SK-N-SH treated with all-trans-retinoic acid at 6 μM for 48 hours (cell line): Measurements from ENCODE around the gene HPGDS.

Source experiments
- ATAC-seq: fragments of 200-7000 bp; cut with Tn5 transposase; 3 replicates; pipeline ENCODE4 v1.9.1; 2020; ENCODE audit warnings: mild to moderate bottlenecking, moderate library complexity
- ARNTL ChIP-seq: fragments of 450-650 bp; formaldehyde crosslinking; IDR thresholded peaks from 2 replicates; pipeline ENCODE4 v1.5.0; 2020; ENCODE audit warnings: low read depth, mild to moderate bottlenecking, moderate library complexity, borderline replicate concordance
- BACH2 ChIP-seq: fragments of 250-450 bp; sonication (Bioruptor Pico); IDR thresholded peaks from 2 replicates; pipeline ENCODE4 v1.9.0; 2021; ENCODE audit warnings: mild to moderate bottlenecking, borderline replicate concordance
- CSDC2 ChIP-seq: fragments of 250-450 bp; sonication (Bioruptor Pico); IDR thresholded peaks from 2 replicates; pipeline ENCODE4 v1.5.0; 2020; ENCODE audit warnings: mild to moderate bottlenecking, moderate library complexity
- ESRRG ChIP-seq: fragments of 250-450 bp; sonication (Bioruptor Pico); IDR thresholded peaks from 2 replicates; pipeline ENCODE4 v1.6.1; 2021; ENCODE audit warnings: mild to moderate bottlenecking
- GLIS3 ChIP-seq: fragments of 250-450 bp; sonication (Bioruptor Pico); IDR thresholded peaks from 2 replicates; pipeline ENCODE4 v1.5.0; 2020; ENCODE audit warnings: mild to moderate bottlenecking, moderate library complexity
- ISL1 ChIP-seq: fragments of 250-450 bp; sonication (Bioruptor Pico); IDR thresholded peaks from 2 replicates; pipeline ENCODE4 v2.1.2; 2022; ENCODE audit warnings: mild to moderate bottlenecking, moderate library complexity
- OSR1 ChIP-seq: fragments of 250-450 bp; sonication (Bioruptor Pico); IDR thresholded peaks from 2 replicates; pipeline ENCODE4 v1.8.0; 2022; ENCODE audit warnings: moderate library complexity, mild to moderate bottlenecking, inconsistent platforms
- PPARA ChIP-seq: fragments of 250-450 bp; sonication (Bioruptor Pico); IDR thresholded peaks from 2 replicates; pipeline ENCODE4 v1.5.0; 2020; ENCODE audit warnings: mild to moderate bottlenecking, borderline replicate concordance
- RARB ChIP-seq: fragments of 250-450 bp; sonication (Bioruptor Pico); IDR thresholded peaks from 2 replicates; pipeline ENCODE4 v1.8.0; 2021; ENCODE audit warnings: mild to moderate bottlenecking, moderate library complexity
- SNAI2 ChIP-seq: fragments of 250-450 bp; sonication (Bioruptor Pico); IDR thresholded peaks from 2 replicates; pipeline ENCODE4 v1.5.0; 2020; ENCODE audit warnings: mild to moderate bottlenecking, moderate library complexity
- TCF4 ChIP-seq: fragments of 250-450 bp; sonication (Bioruptor Pico); IDR thresholded peaks from 2 replicates; pipeline ENCODE4 v1.8.0; 2021; ENCODE audit warnings: mild to moderate bottlenecking, moderate library complexity, borderline replicate concordance
- TOX ChIP-seq: fragments of 250-450 bp; sonication (Bioruptor Pico); IDR thresholded peaks from 2 replicates; pipeline ENCODE4 v1.8.0; 2021; ENCODE audit warnings: mild to moderate bottlenecking, moderate library complexity, borderline replicate concordance
- ZC3H10 ChIP-seq: fragments of 250-450 bp; sonication (Bioruptor Pico); IDR thresholded peaks from 2 replicates; pipeline ENCODE4 v1.5.1; 2021; ENCODE audit warnings: mild to moderate bottlenecking, moderate library complexity
- ZFP3 ChIP-seq: fragments of 250-450 bp; sonication (Bioruptor Pico); IDR thresholded peaks from 2 replicates; pipeline ENCODE4 v1.5.0; 2020; ENCODE audit warnings: mild to moderate bottlenecking, moderate library complexity
- ZFP30 ChIP-seq: fragments of 450-650 bp; formaldehyde crosslinking; IDR thresholded peaks from 2 replicates; pipeline ENCODE4 v1.5.0; 2022; ENCODE audit warnings: mild to moderate bottlenecking, moderate library complexity
- ZNF565 ChIP-seq: fragments of 450-650 bp; formaldehyde crosslinking; conservative IDR thresholded peaks from 2 replicates; pipeline ENCODE4 v1.5.0; 2020; ENCODE audit warnings: low read depth, mild to moderate bottlenecking, moderate library complexity
- ZNF70 ChIP-seq: fragments of 450-650 bp; formaldehyde crosslinking; IDR thresholded peaks from 2 replicates; pipeline ENCODE4 v1.5.0; 2020; ENCODE audit warnings: mild to moderate bottlenecking, moderate library complexity
- ZNF8 ChIP-seq: fragments of 450-650 bp; formaldehyde crosslinking; IDR thresholded peaks from 2 replicates; pipeline ENCODE4 v1.5.0; 2020; ENCODE audit warnings: mild to moderate bottlenecking, moderate library complexity
- TF ChIP-seq, protein P1 (sequence below): fragments of 250-450 bp; sonication (Bioruptor Pico); IDR thresholded peaks from 2 replicates; pipeline ENCODE4 v1.5.1; 2020; ENCODE audit warnings: low read depth, mild to moderate bottlenecking, moderate library complexity
- TF ChIP-seq, protein P2 (sequence below): fragments of 250-450 bp; sonication (Bioruptor Pico); IDR thresholded peaks from 2 replicates; pipeline ENCODE4 v1.5.1; 2021; ENCODE audit warnings: mild to moderate bottlenecking, moderate library complexity
- TF ChIP-seq, protein P3 (sequence below): fragments of 250-450 bp; sonication (Bioruptor Pico); IDR thresholded peaks from 2 replicates; pipeline ENCODE4 v1.5.0; 2020; ENCODE audit warnings: mild to moderate bottlenecking, moderate library complexity
- TF ChIP-seq, protein P4 (sequence below): fragments of 250-450 bp; sonication (Bioruptor Pico); IDR thresholded peaks from 2 replicates; pipeline ENCODE4 v1.8.0; 2020; ENCODE audit warnings: mild to moderate bottlenecking, moderate library complexity, borderline replicate concordance

HPGDS gene

DNA sequence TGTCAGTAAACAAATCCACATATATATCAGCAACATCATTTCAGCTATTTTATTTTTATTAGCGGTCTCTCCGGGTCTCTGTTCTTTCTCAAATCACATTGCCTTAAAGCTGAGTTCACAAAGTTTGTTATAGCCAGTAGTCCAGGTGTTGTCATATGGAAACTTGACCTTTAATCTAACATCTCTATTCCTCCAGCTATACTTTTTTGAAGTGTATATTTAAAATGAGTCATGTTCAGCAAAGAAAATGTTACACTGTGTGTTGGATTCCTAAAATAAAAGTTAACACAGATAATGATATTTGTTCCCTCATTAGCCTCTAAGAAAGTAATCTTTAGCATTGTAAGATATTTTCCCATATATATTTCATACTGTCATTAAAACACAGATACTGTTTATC, 71.4 kb downstream of the HPGDS start:
- no peak for TF ChIP-seq OSR1 (CRISPR knock-in tag)
- TF ChIP-seq, all 23 proteins: peak for 0
- no peak for ATAC-seq

DNA sequence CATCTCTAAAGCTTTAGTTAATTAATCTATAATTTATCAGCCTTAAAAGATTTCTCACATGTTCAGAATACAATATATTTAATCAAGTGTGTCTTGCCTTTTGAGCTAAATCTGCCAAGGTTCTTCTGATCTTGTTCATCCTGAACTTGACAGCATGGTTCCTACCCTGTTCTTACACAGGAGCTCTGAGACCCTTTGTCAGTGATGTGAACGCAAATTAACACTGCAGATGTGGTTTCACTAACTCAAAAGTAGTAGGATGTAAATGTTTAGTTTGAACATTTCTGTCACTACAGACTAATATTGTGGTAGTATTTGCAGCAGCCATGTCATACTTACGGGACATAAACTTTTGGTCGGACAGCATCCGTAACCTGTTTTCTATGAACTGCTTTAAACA, 75.6 kb downstream of the HPGDS start:
- TF ChIP-seq ZFP30 (CRISPR knock-in tag) (no peak), PPARA (no peak), GLIS3 (CRISPR knock-in tag) (no peak), BACH2 (no peak), ZFP3 (CRISPR knock-in tag) (no peak), ISL1 (CRISPR knock-in tag) (no peak), ZNF70 (CRISPR knock-in tag) (no peak), ARNTL (no peak), OSR1 (CRISPR knock-in tag) (no peak), ESRRG (CRISPR knock-in tag) (no peak), TOX (CRISPR knock-in tag) (no peak), RARB (CRISPR knock-in tag) (no peak), ZNF565 (CRISPR knock-in tag) (no peak), CSDC2 (no peak)
- TF ChIP-seq, protein P1, sequence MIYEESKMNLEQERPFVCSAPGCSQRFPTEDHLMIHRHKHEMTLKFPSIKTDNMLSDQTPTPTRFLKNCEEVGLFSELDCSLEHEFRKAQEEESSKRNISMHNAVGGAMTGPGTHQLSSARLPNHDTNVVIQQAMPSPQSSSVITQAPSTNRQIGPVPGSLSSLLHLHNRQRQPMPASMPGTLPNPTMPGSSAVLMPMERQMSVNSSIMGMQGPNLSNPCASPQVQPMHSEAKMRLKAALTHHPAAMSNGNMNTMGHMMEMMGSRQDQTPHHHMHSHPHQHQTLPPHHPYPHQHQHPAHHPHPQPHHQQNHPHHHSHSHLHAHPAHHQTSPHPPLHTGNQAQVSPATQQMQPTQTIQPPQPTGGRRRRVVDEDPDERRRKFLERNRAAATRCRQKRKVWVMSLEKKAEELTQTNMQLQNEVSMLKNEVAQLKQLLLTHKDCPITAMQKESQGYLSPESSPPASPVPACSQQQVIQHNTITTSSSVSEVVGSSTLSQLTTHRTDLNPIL = no peak
- TF ChIP-seq, protein P2, sequence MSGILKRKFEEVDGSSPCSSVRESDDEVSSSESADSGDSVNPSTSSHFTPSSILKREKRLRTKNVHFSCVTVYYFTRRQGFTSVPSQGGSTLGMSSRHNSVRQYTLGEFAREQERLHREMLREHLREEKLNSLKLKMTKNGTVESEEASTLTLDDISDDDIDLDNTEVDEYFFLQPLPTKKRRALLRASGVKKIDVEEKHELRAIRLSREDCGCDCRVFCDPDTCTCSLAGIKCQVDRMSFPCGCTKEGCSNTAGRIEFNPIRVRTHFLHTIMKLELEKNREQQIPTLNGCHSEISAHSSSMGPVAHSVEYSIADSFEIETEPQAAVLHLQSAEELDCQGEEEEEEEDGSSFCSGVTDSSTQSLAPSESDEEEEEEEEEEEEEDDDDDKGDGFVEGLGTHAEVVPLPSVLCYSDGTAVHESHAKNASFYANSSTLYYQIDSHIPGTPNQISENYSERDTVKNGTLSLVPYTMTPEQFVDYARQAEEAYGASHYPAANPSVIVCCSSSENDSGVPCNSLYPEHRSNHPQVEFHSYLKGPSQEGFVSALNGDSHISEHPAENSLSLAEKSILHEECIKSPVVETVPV (CRISPR knock-in tag) = no peak
- TF ChIP-seq, protein P3, sequence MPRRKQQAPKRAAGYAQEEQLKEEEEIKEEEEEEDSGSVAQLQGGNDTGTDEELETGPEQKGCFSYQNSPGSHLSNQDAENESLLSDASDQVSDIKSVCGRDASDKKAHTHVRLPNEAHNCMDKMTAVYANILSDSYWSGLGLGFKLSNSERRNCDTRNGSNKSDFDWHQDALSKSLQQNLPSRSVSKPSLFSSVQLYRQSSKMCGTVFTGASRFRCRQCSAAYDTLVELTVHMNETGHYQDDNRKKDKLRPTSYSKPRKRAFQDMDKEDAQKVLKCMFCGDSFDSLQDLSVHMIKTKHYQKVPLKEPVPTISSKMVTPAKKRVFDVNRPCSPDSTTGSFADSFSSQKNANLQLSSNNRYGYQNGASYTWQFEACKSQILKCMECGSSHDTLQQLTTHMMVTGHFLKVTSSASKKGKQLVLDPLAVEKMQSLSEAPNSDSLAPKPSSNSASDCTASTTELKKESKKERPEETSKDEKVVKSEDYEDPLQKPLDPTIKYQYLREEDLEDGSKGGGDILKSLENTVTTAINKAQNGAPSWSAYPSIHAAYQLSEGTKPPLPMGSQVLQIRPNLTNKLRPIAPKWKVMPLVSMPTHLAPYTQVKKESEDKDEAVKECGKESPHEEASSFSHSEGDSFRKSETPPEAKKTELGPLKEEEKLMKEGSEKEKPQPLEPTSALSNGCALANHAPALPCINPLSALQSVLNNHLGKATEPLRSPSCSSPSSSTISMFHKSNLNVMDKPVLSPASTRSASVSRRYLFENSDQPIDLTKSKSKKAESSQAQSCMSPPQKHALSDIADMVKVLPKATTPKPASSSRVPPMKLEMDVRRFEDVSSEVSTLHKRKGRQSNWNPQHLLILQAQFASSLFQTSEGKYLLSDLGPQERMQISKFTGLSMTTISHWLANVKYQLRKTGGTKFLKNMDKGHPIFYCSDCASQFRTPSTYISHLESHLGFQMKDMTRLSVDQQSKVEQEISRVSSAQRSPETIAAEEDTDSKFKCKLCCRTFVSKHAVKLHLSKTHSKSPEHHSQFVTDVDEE (CRISPR knock-in tag) = no peak
- TF ChIP-seq, protein P4, sequence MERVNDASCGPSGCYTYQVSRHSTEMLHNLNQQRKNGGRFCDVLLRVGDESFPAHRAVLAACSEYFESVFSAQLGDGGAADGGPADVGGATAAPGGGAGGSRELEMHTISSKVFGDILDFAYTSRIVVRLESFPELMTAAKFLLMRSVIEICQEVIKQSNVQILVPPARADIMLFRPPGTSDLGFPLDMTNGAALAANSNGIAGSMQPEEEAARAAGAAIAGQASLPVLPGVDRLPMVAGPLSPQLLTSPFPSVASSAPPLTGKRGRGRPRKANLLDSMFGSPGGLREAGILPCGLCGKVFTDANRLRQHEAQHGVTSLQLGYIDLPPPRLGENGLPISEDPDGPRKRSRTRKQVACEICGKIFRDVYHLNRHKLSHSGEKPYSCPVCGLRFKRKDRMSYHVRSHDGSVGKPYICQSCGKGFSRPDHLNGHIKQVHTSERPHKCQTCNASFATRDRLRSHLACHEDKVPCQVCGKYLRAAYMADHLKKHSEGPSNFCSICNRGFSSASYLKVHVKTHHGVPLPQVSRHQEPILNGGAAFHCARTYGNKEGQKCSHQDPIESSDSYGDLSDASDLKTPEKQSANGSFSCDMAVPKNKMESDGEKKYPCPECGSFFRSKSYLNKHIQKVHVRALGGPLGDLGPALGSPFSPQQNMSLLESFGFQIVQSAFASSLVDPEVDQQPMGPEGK (CRISPR knock-in tag) = no peak
- TF ChIP-seq, all 23 proteins: peak for 0
- no peak for ATAC-seq

DNA sequence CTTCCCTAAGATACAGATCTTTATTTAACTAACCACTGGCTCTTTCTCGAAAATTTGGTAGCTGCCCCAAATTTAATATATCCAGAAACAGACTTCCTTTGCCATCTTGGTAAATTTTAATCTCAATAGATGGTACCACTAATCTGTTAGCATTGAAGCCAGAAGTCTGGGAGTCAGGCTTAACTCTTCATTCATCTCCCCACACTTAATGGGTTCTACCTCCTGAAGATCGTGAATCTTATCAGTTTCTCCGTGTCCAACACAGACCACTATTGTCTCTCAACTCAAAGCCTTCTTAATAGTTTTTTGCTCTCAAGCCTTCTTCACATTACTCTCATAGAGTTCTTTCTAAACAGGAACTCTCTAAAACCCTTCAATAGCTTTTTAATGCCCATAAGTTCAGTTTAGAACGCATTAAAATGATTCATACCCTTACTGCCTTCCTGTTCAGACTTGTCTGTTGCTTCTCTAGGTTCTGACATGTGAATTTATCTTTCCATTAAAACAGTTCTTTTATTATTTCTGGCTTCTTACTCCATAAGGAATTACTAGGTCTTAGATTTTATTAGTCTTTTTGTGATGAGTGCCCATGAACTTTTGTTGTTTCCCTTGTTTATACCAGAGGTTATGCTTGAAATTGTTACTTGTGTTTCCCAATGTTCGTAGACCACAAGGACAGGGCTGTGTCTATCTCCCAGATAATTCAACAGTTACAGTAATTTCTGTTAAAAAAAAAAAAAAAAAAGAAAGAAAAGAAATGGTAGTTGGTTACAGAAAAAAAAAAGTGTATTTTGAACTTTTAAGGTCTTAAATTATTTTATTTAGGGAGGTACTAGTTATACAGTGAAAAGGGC, 80.2 kb downstream of the HPGDS start:
- peak; percentile 49; the same call in 2 of the 3 replicates for ATAC-seq

More for the DNA sequence above, 80.2 kb downstream of the HPGDS start:
- TF ChIP-seq SNAI2 (CRISPR knock-in tag) (peak; percentile 38; the same call in 1 of the 2 replicates), ZC3H10 (CRISPR knock-in tag) (0 out of 2 replicates have a peak, but pooled peaks have one; percentile 52), ZNF8 (no peak; the same call in 1 of the 2 replicates), TCF4 (CRISPR knock-in tag) (no peak), ISL1 (CRISPR knock-in tag) (peak; percentile 99), GLIS3 (CRISPR knock-in tag) (peak; percentile 39; the same call in 1 of the 2 replicates), TOX (CRISPR knock-in tag) (no peak), ESRRG (CRISPR knock-in tag) (0 out of 2 replicates have a peak, but pooled peaks have one; percentile 50)
- TF ChIP-seq, protein P1 = peak; percentile 26; the same call in 1 of the 2 replicates
- TF ChIP-seq, protein P4 (CRISPR knock-in tag) = peak; percentile 76; the same call in 1 of the 2 replicates
